Measurements from ENCODE around the gene LPP. TPM values are rescaled to one million over a fixed set of nuclear protein-coding genes. Genes with fewer than 3 reads are reported as not detected.
"Not testable (repeated sequence)": the region's sequence is repeated elsewhere in the genome, so short reads cannot be mapped to it uniquely, and the experiment has no call there.

LPP gene
- polyA plus RNA-seq, 4 donors, result 17.0 to 31.8 (median 24.2) TPM

DNA sequence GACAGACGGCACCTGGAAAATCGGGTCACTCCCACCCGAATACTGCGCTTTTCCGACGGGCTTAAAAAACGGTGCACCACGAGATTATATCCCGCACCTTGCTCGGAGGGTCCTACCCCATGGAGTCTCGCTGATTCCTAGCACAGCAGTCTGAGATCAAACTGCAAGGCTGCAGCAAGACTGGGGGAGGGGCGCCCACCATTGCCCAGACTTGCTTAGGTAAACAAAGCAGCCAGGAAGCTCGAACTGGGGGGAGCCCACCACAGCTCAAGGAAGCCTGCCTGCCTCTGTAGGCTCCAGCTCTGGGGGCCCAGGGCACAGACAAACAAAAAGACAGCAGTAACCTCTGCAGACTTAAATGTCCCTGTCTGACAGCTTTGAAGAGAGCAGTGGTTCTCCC is 482.3 kb downstream of the LPP start:
- not testable (repeated sequence) for DNase-seq (ENCODE audit: low read depth in 4 of 4, low spot score in 2 of 4)

DNA sequence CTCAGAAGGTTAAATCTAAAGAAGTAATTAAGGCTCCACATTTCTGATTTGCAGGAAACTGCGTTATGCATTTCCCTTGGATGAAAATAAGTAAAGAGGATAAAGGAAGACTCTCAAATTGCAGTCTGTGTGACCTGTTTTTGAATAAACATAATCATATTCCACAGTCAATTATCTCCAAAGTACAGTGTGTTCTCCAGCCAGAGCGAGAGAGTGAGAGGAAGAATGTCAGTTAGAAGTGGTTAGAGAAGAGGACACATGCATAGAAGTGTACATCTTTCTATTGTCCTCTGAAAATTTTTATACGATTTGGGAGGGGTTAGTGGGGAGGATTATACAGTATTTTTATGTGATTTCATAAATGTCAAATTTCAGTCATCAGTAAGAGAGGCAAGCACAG is 487.1 kb downstream of the LPP start:
- no peak for DNase-seq (ENCODE audit: low read depth in 4 of 4, low spot score in 2 of 4)

DNA sequence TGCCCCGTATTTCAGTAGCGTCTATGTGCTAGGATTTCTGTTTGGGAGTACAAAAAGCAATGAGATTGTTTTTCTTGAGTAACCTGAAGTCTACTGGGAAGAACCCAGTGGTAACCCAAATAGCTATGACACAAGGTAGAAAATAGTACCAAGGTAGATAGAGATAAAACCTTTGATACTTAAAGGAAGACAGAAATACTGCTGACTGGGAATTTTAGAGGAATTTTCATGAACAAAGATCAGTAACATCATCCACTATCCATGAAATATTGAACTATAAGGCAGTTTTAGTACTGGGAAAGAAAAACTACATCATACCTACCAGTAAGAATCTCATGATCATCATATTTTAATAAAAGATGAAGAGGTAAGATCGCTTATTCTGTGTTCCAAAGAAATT is 489.8 kb downstream of the LPP start:
- DNase-seq (ENCODE audit: low read depth in 4 of 4, low spot score in 2 of 4), result no peak

- DNase-seq (ENCODE audit: low read depth in 4 of 4, low spot score in 2 of 4), result no peak
Measured at GRCh38 chr3:188646592-188646991, 492.6 kb downstream of the LPP start.

DNA sequence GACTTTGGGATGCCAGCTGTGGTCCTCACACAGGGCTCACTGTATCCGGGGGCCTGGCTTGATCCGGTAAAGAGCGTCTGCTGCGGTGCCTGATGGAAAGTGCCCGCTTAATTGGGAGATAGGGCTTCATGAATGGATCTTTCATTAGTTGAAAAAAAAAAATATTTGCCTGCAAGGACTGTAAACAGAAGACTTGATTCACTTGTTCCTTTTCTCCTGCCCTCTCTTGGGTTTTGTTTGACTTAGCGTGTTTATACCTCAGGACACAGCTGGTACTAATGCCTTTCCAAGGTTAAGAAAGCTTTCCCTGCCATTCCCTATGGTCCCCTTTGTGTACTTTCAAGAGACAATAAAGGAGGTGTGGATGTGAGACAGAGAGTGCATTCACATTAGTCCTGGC is 493.3 kb downstream of the LPP start:
- no peak for DNase-seq (ENCODE audit: low read depth in 4 of 4, low spot score in 2 of 4)

DNA sequence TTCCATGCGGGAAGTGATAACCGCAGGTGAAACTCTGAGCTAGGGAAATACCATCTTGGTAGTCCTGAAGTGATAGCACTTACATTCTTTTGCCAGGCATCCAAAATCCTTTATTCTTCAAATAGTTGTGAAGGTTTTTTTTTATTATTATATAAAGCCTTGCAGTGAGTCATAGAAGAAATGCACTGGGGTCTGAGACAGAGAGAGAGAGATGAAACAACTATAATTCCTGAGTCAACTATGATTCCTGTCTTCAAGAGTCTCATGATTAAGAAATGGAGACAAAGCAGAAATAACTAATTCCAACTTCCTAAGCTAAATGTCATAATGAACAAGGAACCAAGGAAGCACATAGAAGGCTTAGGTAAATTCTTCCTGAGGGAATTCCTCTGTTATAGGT is 495.6 kb downstream of the LPP start:
- no peak for DNase-seq (ENCODE audit: low read depth in 4 of 4, low spot score in 2 of 4)

DNA sequence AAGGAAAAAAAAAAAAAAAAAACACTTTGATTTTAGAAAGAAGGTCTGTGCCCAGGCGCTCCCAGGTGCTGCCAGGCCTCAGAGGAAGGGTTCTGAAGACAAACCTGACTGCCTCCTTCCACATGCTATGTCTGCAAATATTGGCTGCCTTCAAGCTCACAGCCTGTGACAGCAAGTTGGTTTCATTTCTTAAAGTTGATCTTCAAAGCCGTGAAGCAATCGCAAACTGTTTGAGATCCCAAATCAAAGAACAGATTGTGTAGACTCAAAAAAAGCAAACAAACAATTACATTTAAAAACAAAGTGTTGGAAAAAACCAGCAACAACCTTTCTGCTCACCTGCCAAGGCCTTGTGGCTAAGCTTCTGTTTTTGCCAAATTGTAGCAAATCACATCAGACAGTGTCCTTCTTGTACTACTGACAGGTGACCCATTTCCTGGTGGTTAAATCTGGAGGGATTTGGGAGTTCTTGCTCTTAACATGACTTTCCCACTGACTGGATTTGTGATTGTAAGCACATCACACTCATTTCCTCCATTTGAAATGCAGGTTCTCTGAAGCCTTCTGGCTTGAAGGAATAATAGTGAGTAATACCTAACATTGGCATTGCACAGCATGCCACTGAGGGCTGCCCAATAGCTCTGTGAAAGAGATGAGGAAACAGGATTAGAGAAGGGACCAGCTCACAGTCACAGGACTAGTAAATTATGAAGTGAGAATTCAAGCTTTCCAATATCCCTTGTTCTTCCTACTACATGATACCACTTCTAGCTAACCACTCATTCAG is 502.4 kb downstream of the LPP start:
- DNase-seq (ENCODE audit: low read depth in 4 of 4, low spot score in 2 of 4), result no peak

GRCh38 chr3:188658606-188659005 is 504.6 kb downstream of the LPP start:
- no peak for DNase-seq (ENCODE audit: low read depth in 4 of 4, low spot score in 2 of 4)

DNA sequence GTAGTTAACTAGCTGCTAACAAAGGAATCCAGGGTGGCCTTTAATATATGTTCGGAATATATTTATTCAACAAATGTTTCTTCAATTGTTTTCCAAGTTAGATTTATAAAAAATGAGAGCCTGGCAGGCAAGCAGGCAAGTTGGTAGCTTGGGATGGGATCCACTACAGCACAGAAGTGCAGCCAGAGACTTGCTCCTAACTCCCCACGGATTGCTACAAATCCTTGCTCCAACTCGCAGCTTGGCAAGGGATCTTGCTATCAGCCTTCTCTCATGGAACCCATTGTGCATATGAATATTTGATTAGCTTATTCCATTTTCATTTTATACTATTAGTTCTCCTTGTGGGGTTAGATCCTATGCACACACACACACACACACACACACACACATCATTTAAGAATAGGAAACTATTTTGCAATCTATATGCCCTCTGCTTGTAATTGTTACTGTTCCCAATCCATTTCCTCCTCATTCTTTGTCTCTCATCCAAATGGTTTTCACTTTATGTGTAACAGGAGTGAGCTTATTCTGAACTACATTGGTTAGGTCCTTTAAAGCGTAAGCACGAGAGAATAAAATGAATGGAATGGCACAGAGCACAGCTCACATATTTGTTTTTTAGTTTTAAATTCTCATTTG is 505.6 kb downstream of the LPP start:
- no peak for DNase-seq (ENCODE audit: low read depth in 4 of 4, low spot score in 2 of 4)

GRCh38 chr3:188660415-188660814 is 506.5 kb downstream of the LPP start:
- DNase-seq (ENCODE audit: low read depth in 4 of 4, low spot score in 2 of 4), result no peak

DNA sequence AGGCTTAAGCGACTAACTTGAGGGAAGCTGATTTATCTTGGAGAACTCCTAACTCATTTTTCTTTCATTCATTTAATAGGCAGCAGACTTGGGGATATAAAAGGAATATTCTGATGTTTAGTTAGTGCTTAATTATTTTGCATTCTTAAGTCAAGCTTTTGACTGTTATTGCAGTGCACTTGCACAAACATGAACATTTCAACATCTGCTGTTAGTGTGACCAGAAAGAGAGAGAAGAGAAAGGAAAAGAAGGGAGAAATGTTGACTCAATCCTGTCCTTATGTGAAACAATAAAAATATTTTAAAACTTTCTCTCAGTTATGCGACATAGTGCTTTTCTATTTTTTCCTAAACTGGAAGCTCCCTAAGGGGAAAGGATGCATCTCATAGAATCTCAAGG is 507.8 kb downstream of the LPP start:
- DNase-seq (ENCODE audit: low read depth in 4 of 4, low spot score in 2 of 4), result no peak

GRCh38 chr3:188662214-188662613 is 508.3 kb downstream of the LPP start:
- DNase-seq (ENCODE audit: low read depth in 4 of 4, low spot score in 2 of 4), result no peak

DNA sequence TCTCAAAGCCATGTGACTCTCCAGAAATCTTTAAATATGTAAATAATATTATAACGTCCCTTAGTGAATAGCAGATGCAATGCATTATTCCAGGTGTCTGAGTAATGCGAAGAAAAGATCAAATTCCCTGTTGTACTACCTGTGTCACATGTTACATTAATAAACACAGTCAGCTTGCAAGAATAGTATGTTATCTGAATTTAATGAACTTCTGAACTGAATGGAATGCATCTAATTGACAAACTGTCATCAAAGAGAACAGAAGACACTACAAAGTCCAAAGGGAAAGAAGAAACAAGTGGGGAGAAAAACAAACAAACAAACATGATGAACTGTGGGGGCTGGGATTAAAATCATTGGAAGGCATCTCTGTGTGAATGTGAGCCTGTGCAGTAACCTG is 508.8 kb downstream of the LPP start:
- DNase-seq (ENCODE audit: low read depth in 4 of 4, low spot score in 2 of 4), result no peak

- DNase-seq (ENCODE audit: low read depth in 4 of 4, low spot score in 2 of 4), result no peak
Measured at GRCh38 chr3:188663839-188664238, 509.9 kb downstream of the LPP start.

- no peak for DNase-seq (ENCODE audit: low read depth in 4 of 4, low spot score in 2 of 4)
Measured at GRCh38 chr3:188664795-188665194, 510.8 kb downstream of the LPP start.

- no peak for DNase-seq (ENCODE audit: low read depth in 4 of 4, low spot score in 2 of 4)
Measured at GRCh38 chr3:188667926-188668325, 514.0 kb downstream of the LPP start.

DNA sequence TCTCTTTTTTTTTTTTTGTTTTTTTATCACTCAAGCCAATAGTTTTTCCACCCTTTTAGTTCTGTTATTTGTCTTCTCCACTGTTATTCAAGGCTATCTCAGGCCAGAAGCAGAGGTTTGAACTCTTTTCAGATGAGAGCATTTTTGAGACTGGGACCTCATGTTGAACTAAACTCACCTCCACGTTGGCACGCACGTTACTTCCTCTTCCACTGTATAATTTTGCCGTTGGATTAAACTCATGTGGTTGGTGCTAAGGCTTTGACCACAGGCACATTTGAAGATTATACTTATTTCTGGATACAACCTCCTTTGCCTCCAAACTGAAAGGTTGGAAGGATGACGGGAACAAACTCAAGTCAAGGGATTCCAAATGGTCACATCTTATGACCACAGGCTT is 516.5 kb downstream of the LPP start:
- no peak for DNase-seq (ENCODE audit: low read depth in 4 of 4, low spot score in 2 of 4)

DNA sequence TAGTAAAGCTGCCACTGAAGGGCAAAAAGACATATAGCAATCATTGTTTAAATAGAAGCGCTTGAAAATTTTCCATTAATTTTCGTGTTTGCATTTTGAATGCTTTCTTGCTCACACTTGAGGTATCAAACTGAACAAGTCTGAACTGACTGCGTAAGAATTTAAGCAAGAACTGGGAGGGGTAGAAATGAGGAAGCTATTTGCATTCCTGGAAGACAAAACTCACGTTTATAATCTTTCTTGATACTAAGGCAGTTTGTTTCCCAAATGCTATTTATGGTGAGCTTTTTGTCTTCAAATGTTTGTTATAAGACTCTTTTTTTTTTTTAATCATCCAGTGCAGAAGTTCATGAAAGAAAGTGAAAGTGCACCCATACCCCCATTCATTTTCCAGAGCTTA is 518.0 kb downstream of the LPP start:
- no peak for DNase-seq (ENCODE audit: low read depth in 4 of 4, low spot score in 2 of 4)

DNA sequence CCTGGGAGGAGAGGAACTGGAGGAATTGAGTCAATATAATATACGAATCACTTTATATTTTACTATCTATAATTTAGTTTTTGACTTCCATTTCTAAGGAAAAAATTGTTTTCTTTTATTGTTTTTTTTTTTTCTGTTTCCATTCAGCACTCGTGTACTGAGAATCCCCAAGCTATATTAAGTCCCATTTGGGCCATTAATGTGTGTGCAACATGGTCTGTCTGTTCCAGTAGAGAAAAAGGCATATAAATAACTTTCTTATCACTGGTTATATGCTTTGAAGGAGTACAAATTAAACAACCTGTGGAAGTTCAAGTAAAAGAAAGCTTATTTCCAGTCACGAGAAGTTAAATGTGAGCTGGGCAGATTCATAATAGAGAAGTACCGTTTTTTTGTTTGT is 518.9 kb downstream of the LPP start:
- DNase-seq (ENCODE audit: low read depth in 4 of 4, low spot score in 2 of 4), result no peak

DNA sequence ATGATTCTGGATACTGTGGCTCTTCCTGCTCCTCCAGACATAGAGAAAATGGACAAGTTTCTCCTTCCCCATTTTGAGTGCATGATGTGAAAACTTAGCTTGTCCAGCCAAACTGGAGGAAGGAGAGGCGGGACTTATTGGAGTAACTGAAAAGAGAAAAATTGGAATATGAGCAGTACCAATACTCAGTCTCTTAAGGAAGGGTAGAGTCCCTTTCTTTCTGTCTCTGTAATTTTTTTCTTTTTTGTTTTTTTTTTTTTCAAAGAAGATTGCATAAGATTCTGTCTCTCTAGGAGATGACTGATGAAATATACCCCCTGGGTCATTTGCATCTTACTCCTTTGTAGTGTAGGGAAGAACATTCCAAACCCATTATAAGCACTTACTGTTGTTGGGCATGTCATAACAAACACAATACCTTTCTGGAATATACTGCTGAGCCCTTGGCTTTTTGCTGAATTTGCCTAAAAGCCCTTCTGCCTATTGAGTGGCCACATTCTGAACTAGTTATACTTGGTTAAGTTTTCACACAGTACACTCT is 519.8 kb downstream of the LPP start:
- DNase-seq (ENCODE audit: low read depth in 4 of 4, low spot score in 2 of 4), result no peak

GRCh38 chr3:188674595-188674994 is 520.6 kb downstream of the LPP start:
- no peak for DNase-seq (ENCODE audit: low read depth in 4 of 4, low spot score in 2 of 4)

DNA sequence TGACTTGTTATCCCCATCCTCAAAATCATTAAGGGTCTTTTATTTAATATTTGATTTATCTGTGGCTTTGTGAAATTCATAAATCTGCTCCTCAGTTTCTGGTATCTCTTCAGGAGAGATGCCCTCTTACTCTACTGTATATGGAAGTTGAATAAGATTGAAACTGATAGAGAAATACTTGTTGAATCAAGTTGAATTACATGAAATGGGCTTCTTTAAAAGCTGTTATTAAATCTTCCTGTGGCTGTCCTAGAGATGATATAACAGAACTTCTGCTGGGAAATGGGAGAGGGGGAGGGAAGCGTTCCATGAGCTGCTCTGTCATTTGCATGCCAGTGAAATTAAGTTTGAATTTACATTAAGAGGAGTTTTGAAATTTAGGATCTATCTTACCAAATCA is 523.4 kb downstream of the LPP start:
- no peak for DNase-seq (ENCODE audit: low read depth in 4 of 4, low spot score in 2 of 4)
